ENCODE data around the gene KDM7A. TPM values are rescaled to one million over a fixed set of nuclear protein-coding genes. Genes with fewer than 3 reads are reported as not detected.
A peak's percentile ranks its signal among the peaks of the same experiment; 100 is the strongest.

Gene KDM7A
- polyA plus RNA-seq, 1 experiment = 2.9 TPM

DNA sequence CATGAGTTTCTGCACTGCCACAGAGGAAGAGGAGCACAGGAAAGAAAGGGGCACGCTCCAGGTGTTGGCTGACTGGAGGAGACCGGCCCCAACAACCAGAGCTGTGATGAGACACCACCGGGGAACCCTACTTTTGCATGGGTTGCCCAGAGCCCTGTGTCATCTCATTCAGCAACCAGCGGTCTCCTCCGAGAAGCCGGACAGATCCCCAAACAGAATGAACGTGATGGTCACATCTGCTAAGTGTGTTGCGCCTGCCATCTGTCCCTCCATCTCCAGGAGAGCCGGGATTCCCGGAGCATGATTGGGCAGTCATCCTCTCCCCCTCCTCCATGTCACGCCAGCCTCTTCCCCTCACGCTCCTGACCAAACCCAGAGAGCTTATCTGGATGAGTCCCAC lies 136.9 kb downstream of the KDM7A start:
- Histone ChIP-seq H3K36me3 (ENCODE audit: control insufficient read depth, insufficient read depth, low read length) (peaks cover 5% of the 10 kb centered on the region; the same call in 1 of the 2 replicates), H3K4me3 (ENCODE audit: low read depth, low read length) (no peak overlapping the region), H3K27me3 (ENCODE audit: control insufficient read depth, insufficient read depth, low read length) (no peaks in the 10 kb centered on the region)
- POLR2A ChIA-PET = no interaction called here
- TF ChIP-seq, protein P1, sequence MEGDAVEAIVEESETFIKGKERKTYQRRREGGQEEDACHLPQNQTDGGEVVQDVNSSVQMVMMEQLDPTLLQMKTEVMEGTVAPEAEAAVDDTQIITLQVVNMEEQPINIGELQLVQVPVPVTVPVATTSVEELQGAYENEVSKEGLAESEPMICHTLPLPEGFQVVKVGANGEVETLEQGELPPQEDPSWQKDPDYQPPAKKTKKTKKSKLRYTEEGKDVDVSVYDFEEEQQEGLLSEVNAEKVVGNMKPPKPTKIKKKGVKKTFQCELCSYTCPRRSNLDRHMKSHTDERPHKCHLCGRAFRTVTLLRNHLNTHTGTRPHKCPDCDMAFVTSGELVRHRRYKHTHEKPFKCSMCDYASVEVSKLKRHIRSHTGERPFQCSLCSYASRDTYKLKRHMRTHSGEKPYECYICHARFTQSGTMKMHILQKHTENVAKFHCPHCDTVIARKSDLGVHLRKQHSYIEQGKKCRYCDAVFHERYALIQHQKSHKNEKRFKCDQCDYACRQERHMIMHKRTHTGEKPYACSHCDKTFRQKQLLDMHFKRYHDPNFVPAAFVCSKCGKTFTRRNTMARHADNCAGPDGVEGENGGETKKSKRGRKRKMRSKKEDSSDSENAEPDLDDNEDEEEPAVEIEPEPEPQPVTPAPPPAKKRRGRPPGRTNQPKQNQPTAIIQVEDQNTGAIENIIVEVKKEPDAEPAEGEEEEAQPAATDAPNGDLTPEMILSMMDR (IDR thresholded peaks at IDR 0.05; ENCODE audit: insufficient read depth, low read depth, low read length) = no peak
- no peak for DNase-seq (ENCODE audit: low read depth)
- CTCF ChIA-PET = no interaction called here

- Histone ChIP-seq H3K4me3 (ENCODE audit: low read depth, low read length) (no peak overlapping the region), H3K27me3 (ENCODE audit: control insufficient read depth, insufficient read depth, low read length) (no peaks in the 10 kb centered on the region), H3K36me3 (ENCODE audit: control insufficient read depth, insufficient read depth, low read length) (peaks cover 5% of the 10 kb centered on the region; the same call in 1 of the 2 replicates)
- ChIA-PET POLR2A (no interaction called here), CTCF (no interaction called here)
- no peak for DNase-seq (ENCODE audit: low read depth)
- TF ChIP-seq, protein P1 (IDR thresholded peaks at IDR 0.05; ENCODE audit: insufficient read depth, low read depth, low read length) = no peak
Observed at GRCh38 chr7:140039066-140039465, 137.7 kb downstream of the KDM7A start.

DNA sequence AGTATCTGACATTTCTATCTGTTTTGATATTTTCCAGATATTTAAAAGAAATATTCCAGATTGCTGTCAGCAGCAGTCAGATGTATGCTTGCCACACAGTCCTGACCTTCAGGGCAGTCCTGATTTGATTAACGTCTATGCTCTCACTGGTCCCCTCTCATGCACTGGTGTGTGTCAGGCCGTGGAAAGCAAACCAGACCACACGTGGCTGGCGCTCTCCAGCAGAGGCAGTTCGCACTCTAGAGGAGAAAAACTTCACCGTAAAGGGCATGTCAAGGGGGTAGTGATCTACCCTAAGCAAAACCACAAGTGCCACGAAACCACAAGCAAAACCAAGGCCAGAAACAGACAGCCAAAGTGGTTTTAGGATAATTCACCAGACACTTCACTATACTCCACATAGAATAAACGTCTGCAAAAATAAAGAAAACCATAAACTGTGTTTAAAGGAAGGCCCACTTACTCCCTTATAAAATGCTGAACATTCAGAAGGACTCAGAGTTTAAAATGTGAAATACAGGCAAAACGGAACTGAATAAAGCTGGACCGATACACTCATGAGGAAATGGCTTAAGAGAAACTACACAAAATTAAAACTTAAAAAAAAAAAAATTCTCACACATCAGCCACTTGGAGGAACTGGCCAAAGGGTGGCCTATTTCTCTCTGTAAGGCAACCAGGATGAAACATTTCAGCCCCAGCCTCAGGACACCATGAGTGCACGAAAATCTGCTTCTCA lies 140.4 kb downstream of the KDM7A start:
- ChIA-PET CTCF (no interaction called here), POLR2A (no interaction called here)
- TF ChIP-seq, protein P1 (IDR thresholded peaks at IDR 0.05; ENCODE audit: insufficient read depth, low read depth, low read length) = no peak
- no peak overlapping the region for H3K4me3 ChIP-seq (ENCODE audit: low read depth, low read length)
- H3K27me3 ChIP-seq (ENCODE audit: control insufficient read depth, insufficient read depth, low read length) = no peaks in the 10 kb centered on the region
- peaks cover 5% of the 10 kb centered on the region; the same call in 1 of the 2 replicates for H3K36me3 ChIP-seq (ENCODE audit: control insufficient read depth, insufficient read depth, low read length)
- DNase-seq (ENCODE audit: low read depth) = no peak

GRCh38 chr7:140035400-140036223 lies 141.2 kb downstream of the KDM7A start:
- Histone ChIP-seq H3K36me3 (ENCODE audit: control insufficient read depth, insufficient read depth, low read length) (peaks cover 5% of the 10 kb centered on the region; the same call in 1 of the 2 replicates), H3K27me3 (ENCODE audit: control insufficient read depth, insufficient read depth, low read length) (no peaks in the 10 kb centered on the region), H3K4me3 (ENCODE audit: low read depth, low read length) (no peak overlapping the region)
- ChIA-PET POLR2A (no interaction called here), CTCF (interaction anchor here (1.4 kb wide), 1 partner anchor 19 kb away, joined by 3 read pairs; no protein-coding TSS in a partner anchor)
- TF ChIP-seq, protein P1 (IDR thresholded peaks at IDR 0.05; ENCODE audit: insufficient read depth, low read depth, low read length) = no peak
- DNase-seq (ENCODE audit: low read depth) = peak; percentile 35

Small RNA genes lying within 50 kb of the gene (small RNA-seq; reads per million reads assigned to genes)
- gene RF00019 (ENCODE audit: insufficient read length, low read depth, low replicate concordance) = not detected
- gene RNU6-797P (ENCODE audit: insufficient read length, low read depth, low replicate concordance) = not detected

Other genes starting within 250 kb of the KDM7A start
- gene PARP12, start 114.0 kb downstream of the KDM7A start, polyA plus RNA-seq (2011; rRNA removed) = 15.8 and 21.2 TPM in 2 replicates
- gene SLC37A3, start 221.5 kb upstream of the KDM7A start, polyA plus RNA-seq (2011; rRNA removed) = 35.2 and 40.2 TPM in 2 replicates
- gene RAB19, start 227.1 kb upstream of the KDM7A start, polyA plus RNA-seq (2011; rRNA removed) = not detected in 2 replicates